Sigmoid colon (tissue), 4 donors: ENCODE measurements around the gene SEPTIN3.

ENCODE experiments used
- CTCF ChIP-seq, 4 experiments: fragments of 450-650 bp in 3 of 4; fragments of 200-600 bp in 1 of 4; IDR thresholded peaks; one replicate each; pipeline ENCODE4 v1.5.1; 2016 to 2019; ENCODE audit warnings: antibody characterized with exemption in 4 of 4, mild to moderate bottlenecking in 3 of 4, moderate library complexity in 2 of 4
- EP300 ChIP-seq, 4 donors: sonication (generic); formaldehyde crosslinking; IDR thresholded peaks; one replicate each; pipeline ENCODE4 v1.6.1; 2017; ENCODE audit warnings: antibody characterized with exemption in 4 of 4
- POLR2A ChIP-seq, 2 donors: fragments of 450-650 bp; IDR thresholded peaks; one replicate each; pipeline ENCODE4 v1.6.1; 2016; ENCODE audit warnings: antibody characterized with exemption in 2 of 2, mild to moderate bottlenecking in 2 of 2, moderate library complexity in 2 of 2

GRCh38 chr22:42016111-42016510 is 46.9 kb downstream of the SEPTIN3 start:
- TF ChIP-seq EP300 (IDR thresholded peaks at IDR 0.05) (no peak), POLR2A (IDR thresholded peaks at IDR 0.05) (no peak), CTCF (IDR thresholded peaks at IDR 0.05) (no peak)
